Smooth muscle cell (in vitro differentiated cells): ENCODE measurements around the gene ZNF775. TPM values are rescaled to one million over a fixed set of nuclear protein-coding genes. Genes with fewer than 3 reads are reported as not detected.

Experiments used
- DNase-seq: peaks from one replicate; lab custom pipeline; 2025; ENCODE audit not compliant: unreplicated experiment; lab: John Stamatoyannopoulos, UW
- H2AFZ ChIP-seq: fragments of 200-600 bp; sonication (generic); 2 replicates; pipeline ENCODE4 v1.6.0; 2016; ENCODE audit warnings: antibody characterized with exemption, low read depth, mild to moderate bottlenecking
- H3F3A ChIP-seq: fragments of 200-600 bp; sonication (generic); 2 replicates; pipeline ENCODE4 v1.6.0; 2017; ENCODE audit warnings: antibody characterized with exemption, low read depth
- H3K27ac ChIP-seq: fragments of 200-600 bp; sonication (generic); 2 replicates; pipeline ENCODE4 v1.5.1; 2016; ENCODE audit warnings: low read depth, mild to moderate bottlenecking
- H3K27me3 ChIP-seq: fragments of 200-600 bp; sonication (generic); 2 replicates; pipeline ENCODE4 v1.6.1; 2016; ENCODE audit warnings: low read depth, mild to moderate bottlenecking
- H3K36me3 ChIP-seq: fragments of 200-600 bp; sonication (generic); 2 replicates; pipeline ENCODE4 v1.5.1; 2016; ENCODE audit warnings: low read depth
- H3K4me1 ChIP-seq: fragments of 200-600 bp; sonication (generic); 2 replicates; pipeline ENCODE4 v1.5.1; 2016; ENCODE audit warnings: low read depth
- H3K4me2 ChIP-seq: fragments of 200-600 bp; sonication (generic); 2 replicates; pipeline ENCODE4 v1.6.0; 2016; ENCODE audit warnings: mild to moderate bottlenecking
- H3K4me3 ChIP-seq: fragments of 200-600 bp; sonication (generic); 2 replicates; pipeline ENCODE4 v1.5.1; 2016; ENCODE audit warnings: mild to moderate bottlenecking
- H3K79me2 ChIP-seq: fragments of 200-600 bp; sonication (generic); 2 replicates; pipeline ENCODE4 v1.6.0; 2016; ENCODE audit warnings: low read depth, mild to moderate bottlenecking
- H3K9ac ChIP-seq: fragments of 200-600 bp; sonication (generic); 2 replicates; pipeline ENCODE4 v1.6.0; 2016; ENCODE audit warnings: low read depth
- H3K9me3 ChIP-seq: fragments of 200-600 bp; sonication (generic); replicated peaks from 2 replicates; pipeline ENCODE4 v1.5.1; 2016; ENCODE audit warnings: low read depth
- H4K20me1 ChIP-seq: fragments of 200-600 bp; sonication (generic); 2 replicates; pipeline ENCODE4 v1.6.0; 2016; ENCODE audit warnings: low read depth
- CTCF ChIP-seq: fragments of 200-600 bp; sonication (generic); IDR thresholded peaks from 2 replicates; pipeline ENCODE4 v1.5.1; 2017; ENCODE audit warnings: borderline replicate concordance, mild to moderate bottlenecking, antibody characterized with exemption; ENCODE audit not compliant: insufficient read depth, poor library complexity, severe bottlenecking
- WGBS: methylation state at CpG from one replicate; pipeline ENCODE4 v1.1.7; 2016; ENCODE audit warnings: low lambda C conversion rate; 5-methylcytosine and 5-hydroxymethylcytosine counted together
- polyA plus RNA-seq: library from polyadenylated mRNA; unstranded; fragments of >200 nt; fragmentation: Nextera tagmentation; extraction: Ambion mirVana; gene quantifications from 2 replicates; pipeline ENCODE4 v1.2.1, GENCODE V29; 2016
- total RNA-seq: library from RNA; depleted of rRNA; stranded (reverse); fragments of >200 nt; gene quantifications from 2 replicates; pipeline ENCODE4 v1.2.3, GENCODE V29; 2014

Gene ZNF775
- total and polyA plus RNA-seq, 2 experiments from 2014 or later = 5.9 to 23.8 TPM

- no peak overlapping the region for H2AFZ ChIP-seq
- no peaks in the 10 kb centered on the region for H3K27me3 ChIP-seq
- no peak overlapping the region for H3K4me3 ChIP-seq
- H4K20me1 ChIP-seq = no peaks in the 10 kb centered on the region
- no peaks in the 10 kb centered on the region for H3K36me3 ChIP-seq
- no peak overlapping the region for H3K27ac ChIP-seq
- TF ChIP-seq CTCF = no peak
- no peak overlapping the region for H3K9ac ChIP-seq
- DNase-seq = no peak
- H3K9me3 ChIP-seq = peaks cover 5% of the 10 kb centered on the region
- no peaks in the 10 kb centered on the region for H3K79me2 ChIP-seq
- no peaks in the 10 kb centered on the region for H3F3A ChIP-seq
- no peak overlapping the region for H3K4me2 ChIP-seq
- no peaks in the 10 kb centered on the region for H3K4me1 ChIP-seq
Measured at GRCh38 chr7:150441524-150441923, 62.4 kb downstream of the ZNF775 start.

- Histone ChIP-seq H3K4me2 (no peak overlapping the region), H3K4me3 (no peak overlapping the region), H3K9ac (no peak overlapping the region), H3K27me3 (no peaks in the 10 kb centered on the region), H2AFZ (no peak overlapping the region), H3K4me1 (no peaks in the 10 kb centered on the region), H3K36me3 (no peaks in the 10 kb centered on the region), H3K79me2 (no peaks in the 10 kb centered on the region), H3K27ac (no peak overlapping the region), H3F3A (no peaks in the 10 kb centered on the region), H3K9me3 (peaks cover 5% of the 10 kb centered on the region), H4K20me1 (no peaks in the 10 kb centered on the region)
- TF ChIP-seq CTCF = no peak
- no peak for DNase-seq
- 96% methylated on average over 20 of the region's 20 CpGs for WGBS
Measured at GRCh38 chr7:150442811-150443210, 63.7 kb downstream of the ZNF775 start.

GRCh38 chr7:150443793-150444540, 64.8 kb downstream of the ZNF775 start:
- Histone ChIP-seq H2AFZ (no peak overlapping the region), H3K4me3 (no peak overlapping the region), H4K20me1 (no peaks in the 10 kb centered on the region), H3K4me2 (no peak overlapping the region), H3K27me3 (no peaks in the 10 kb centered on the region), H3K4me1 (no peaks in the 10 kb centered on the region), H3K9ac (no peak overlapping the region), H3K27ac (no peak overlapping the region), H3K79me2 (no peaks in the 10 kb centered on the region), H3K9me3 (peaks cover 5% of the 10 kb centered on the region), H3F3A (no peaks in the 10 kb centered on the region), H3K36me3 (no peaks in the 10 kb centered on the region)
- DNase-seq = no peak
- no peak for TF ChIP-seq CTCF
- 88% methylated on average over 18 of the region's 18 CpGs for WGBS
